ENCODE data around the gene SORL1-AS1.
"Not testable (repeated sequence)": the region's sequence is repeated elsewhere in the genome, so short reads cannot be mapped to it uniquely, and the experiment has no call there.

SORL1-AS1 gene

GRCh38 chr11:121452609-121453150 lies at the start of gene SORL1-AS1:
Gene SORL1-AS1, minus strand, starts transcription at chr11:121452967.
- no peak for DNase-seq (ENCODE audit: low read depth)

GRCh38 chr11:121500717-121501116 lies 48.0 kb upstream of the SORL1-AS1 start:
- DNase-seq (ENCODE audit: low read depth): no peak

GRCh38 chr11:121500275-121500674 lies 47.5 kb upstream of the SORL1-AS1 start:
- DNase-seq (ENCODE audit: low read depth): no peak

- no peak for DNase-seq (ENCODE audit: low read depth)
Measured at GRCh38 chr11:121499405-121499804, 46.6 kb upstream of the SORL1-AS1 start.

GRCh38 chr11:121497176-121497998 lies 44.6 kb upstream of the SORL1-AS1 start:
- DNase-seq (ENCODE audit: low read depth): no peak

- DNase-seq (ENCODE audit: low read depth): no peak
Measured at GRCh38 chr11:121494355-121495099, 41.8 kb upstream of the SORL1-AS1 start.

GRCh38 chr11:121489823-121490222 lies 37.1 kb upstream of the SORL1-AS1 start:
- DNase-seq (ENCODE audit: low read depth): no peak

GRCh38 chr11:121488641-121489040 lies 35.9 kb upstream of the SORL1-AS1 start:
- DNase-seq (ENCODE audit: low read depth): no peak

- no peak for DNase-seq (ENCODE audit: low read depth)
Measured at GRCh38 chr11:121488170-121488569, 35.4 kb upstream of the SORL1-AS1 start.

GRCh38 chr11:121487191-121487590 lies 34.4 kb upstream of the SORL1-AS1 start:
- DNase-seq (ENCODE audit: low read depth): no peak

GRCh38 chr11:121486054-121486453 lies 33.3 kb upstream of the SORL1-AS1 start:
- no peak for DNase-seq (ENCODE audit: low read depth)

GRCh38 chr11:121485216-121485615 lies 32.4 kb upstream of the SORL1-AS1 start:
- DNase-seq (ENCODE audit: low read depth): no peak

GRCh38 chr11:121483805-121484480 lies 31.2 kb upstream of the SORL1-AS1 start:
- no peak for DNase-seq (ENCODE audit: low read depth)

- DNase-seq (ENCODE audit: low read depth): no peak
Measured at GRCh38 chr11:121482231-121483129, 29.7 kb upstream of the SORL1-AS1 start.

- DNase-seq (ENCODE audit: low read depth): not testable (repeated sequence)
Measured at GRCh38 chr11:121481484-121482230, 28.9 kb upstream of the SORL1-AS1 start.

- no peak for DNase-seq (ENCODE audit: low read depth)
Measured at GRCh38 chr11:121479698-121480238, 27.0 kb upstream of the SORL1-AS1 start.

GRCh38 chr11:121478895-121479697 lies 26.3 kb upstream of the SORL1-AS1 start:
- DNase-seq (ENCODE audit: low read depth): no peak

- no peak for DNase-seq (ENCODE audit: low read depth)
Measured at GRCh38 chr11:121478226-121478894, 25.6 kb upstream of the SORL1-AS1 start.

Data from stromal cell of bone marrow (primary cell).